PFSK-1 (cell line): ENCODE data around the gene MYOG.

Source experiments
- FOXP2 ChIP-seq: optimal IDR thresholded peaks from 2 replicates; pipeline ENCODE3; 2011; ENCODE audit warnings: borderline replicate concordance, control low read depth, inconsistent platforms; ENCODE audit not compliant: insufficient read depth; ENCODE audit errors: extremely low read length, extremely low read depth
- POLR2AphosphoS5 ChIP-seq: IDR thresholded peaks from 2 replicates; pipeline ENCODE4 v1.6.1; 2012; ENCODE audit warnings: low read depth, mild to moderate bottlenecking, control low read depth, low read length, moderate library complexity
- REST ChIP-seq, 2 experiments: IDR thresholded peaks; 2 replicates each; pipeline versions ENCODE4 v1.6.1 to v1.8.0; 2011 to 2012; ENCODE audit warnings: low read depth in 2 of 2, low read length in 2 of 2, control low read depth in 1 of 2, inconsistent platforms in 1 of 2, mild to moderate bottlenecking in 1 of 2, moderate library complexity in 1 of 2; ENCODE audit not compliant: insufficient read depth in 1 of 2
- SIN3A ChIP-seq: IDR thresholded peaks from 2 replicates; pipeline ENCODE4 v1.6.1; 2012; ENCODE audit warnings: mild to moderate bottlenecking, low read length, moderate library complexity, borderline replicate concordance; ENCODE audit not compliant: insufficient read depth
- TAF1 ChIP-seq: IDR thresholded peaks from 2 replicates; pipeline ENCODE4 v1.6.1; 2012; ENCODE audit warnings: low read length, control low read depth, borderline replicate concordance; ENCODE audit not compliant: insufficient read depth

Gene MYOG

GRCh38 chr1:203044546-203045250, 41.1 kb downstream of the MYOG start:
- no peak for TF ChIP-seq TAF1
- no peak for TF ChIP-seq REST (IDR thresholded peaks at IDR 0.05; ENCODE audit: insufficient read depth in 1 of 2, low read depth in 2 of 2, low read length in 2 of 2)
- no peak for TF ChIP-seq FOXP2
- no peak for TF ChIP-seq POLR2AphosphoS5
- no peak for TF ChIP-seq SIN3A

DNA sequence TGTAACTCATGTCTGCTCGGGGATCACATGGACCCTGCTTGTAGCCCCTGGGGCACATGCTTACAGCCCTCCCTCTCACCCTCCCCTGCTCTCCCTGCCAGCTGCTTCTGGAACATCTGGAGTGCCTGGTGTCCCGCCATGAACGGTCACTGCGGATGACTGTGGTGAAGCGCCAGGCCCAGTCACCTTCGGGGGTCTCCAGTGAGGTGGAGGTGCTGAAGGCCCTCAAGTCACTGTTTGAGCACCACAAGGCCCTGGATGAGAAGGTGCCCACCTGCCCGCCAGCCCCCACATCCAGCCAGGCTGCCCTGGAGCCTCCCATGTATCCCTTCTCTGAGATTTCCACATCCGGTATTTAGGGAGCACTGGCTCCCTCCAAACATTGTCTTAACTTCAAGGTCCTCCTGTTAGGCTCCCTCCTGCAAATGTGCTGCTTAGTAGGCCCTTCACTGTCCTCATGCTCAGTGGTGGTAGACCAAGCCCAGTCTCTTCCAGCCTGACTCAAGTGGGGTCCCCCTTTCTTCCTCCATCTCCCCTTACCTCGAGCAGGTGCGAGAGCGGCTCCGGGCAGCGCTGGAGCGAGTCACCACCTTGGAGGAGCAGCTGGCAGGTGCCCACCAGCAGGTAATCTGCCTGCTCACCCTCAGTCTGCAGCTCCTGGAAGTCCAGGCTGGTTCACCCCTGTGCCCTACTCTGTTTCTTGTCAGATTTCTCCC, 41.8 kb downstream of the MYOG start:
- TF ChIP-seq TAF1 (no peak), POLR2AphosphoS5 (no peak), SIN3A (no peak), REST (IDR thresholded peaks at IDR 0.05; ENCODE audit: insufficient read depth in 1 of 2, low read depth in 2 of 2, low read length in 2 of 2) (no peak), FOXP2 (no peak)

GRCh38 chr1:203041351-203041932, 44.4 kb downstream of the MYOG start:
- TF ChIP-seq REST (IDR thresholded peaks at IDR 0.05; ENCODE audit: insufficient read depth in 1 of 2, low read depth in 2 of 2, low read length in 2 of 2) (no peak), POLR2AphosphoS5 (no peak), TAF1 (no peak), FOXP2 (no peak), SIN3A (no peak)

DNA sequence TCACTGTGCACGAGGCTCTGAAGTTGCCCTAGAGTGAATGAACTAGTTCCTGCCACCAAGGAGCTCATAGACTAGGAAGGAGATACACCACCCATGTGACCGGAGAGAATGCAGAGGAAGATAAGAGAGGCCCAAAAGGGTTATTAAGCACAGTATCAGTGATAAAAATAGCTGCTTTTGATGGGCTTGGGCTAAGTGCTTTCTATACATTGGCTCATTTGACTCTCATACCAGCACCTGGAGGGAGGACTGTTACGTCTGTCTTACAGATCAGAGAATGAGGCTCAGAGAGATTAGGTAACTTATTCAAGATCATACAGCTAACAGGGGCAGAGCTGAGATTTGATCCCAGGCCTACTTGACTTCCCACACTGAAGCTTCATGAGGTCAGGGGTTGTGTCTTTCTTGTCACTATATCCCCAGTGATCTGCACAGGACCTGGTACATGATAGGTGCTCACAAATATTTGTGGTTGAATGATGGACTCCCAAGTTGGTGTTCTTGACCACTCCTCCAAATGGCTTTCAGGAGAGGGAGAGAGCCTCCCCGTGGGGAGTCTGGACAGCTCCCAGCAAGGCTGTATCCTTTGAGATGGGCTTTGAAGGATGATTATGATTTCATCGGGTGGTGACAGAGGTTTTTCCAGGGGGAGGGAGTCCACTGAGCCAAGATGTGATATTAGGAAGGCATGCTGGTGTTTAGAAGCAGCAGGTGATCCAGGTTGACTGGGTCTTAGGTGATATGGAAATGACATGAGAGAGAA, 45.1 kb downstream of the MYOG start:
- TF ChIP-seq REST (IDR thresholded peaks at IDR 0.05; ENCODE audit: insufficient read depth in 1 of 2, low read depth in 2 of 2, low read length in 2 of 2) = no peak
- no peak for TF ChIP-seq FOXP2
- TF ChIP-seq SIN3A = no peak
- TF ChIP-seq TAF1 = no peak
- no peak for TF ChIP-seq POLR2AphosphoS5
